Stomach (tissue), 9 donors: ENCODE results near the gene MCEMP1. TPM values are rescaled to one million over a fixed set of nuclear protein-coding genes. Genes with fewer than 3 reads are reported as not detected.

ENCODE experiments used
- DNase-seq, 2 donors: peaks; one replicate each; pipeline versions ENCODE4 v3.0.0 to v3.0.0-alpha.2; 2013 to 2019
- H3K27ac ChIP-seq, 5 donors: fragments of 200-600 bp in 4 of 5; sonication (generic) in 4 of 5; one replicate each; pipeline ENCODE4 v1.5.1; 2013 to 2019; ENCODE audit warnings: mild to moderate bottlenecking in 1 of 5, moderate library complexity in 1 of 5
- H3K27me3 ChIP-seq, 3 donors: fragments of 200-600 bp; sonication (generic); one replicate each; pipeline ENCODE4 v1.5.1; 2017 to 2019; ENCODE audit warnings: mixed run types in 1 of 3
- H3K36me3 ChIP-seq, 4 donors: fragments of 200-600 bp; sonication (generic); 1 replicate in 3 of 4; 2 replicates in 1 of 4; pipeline ENCODE4 v1.5.1; 2016 to 2019
- H3K4me1 ChIP-seq, 4 donors: fragments of 200-600 bp; sonication (generic); one replicate each; pipeline ENCODE4 v1.5.1; 2016 to 2019
- H3K4me3 ChIP-seq, 4 donors: fragments of 200-600 bp; sonication (generic) in 3 of 4; one replicate each; pipeline ENCODE4 v1.5.1; 2016 to 2019; ENCODE audit warnings: mild to moderate bottlenecking in 1 of 4
- H3K9me3 ChIP-seq, 4 donors: fragments of 200-600 bp; sonication (generic); one replicate each; pipeline ENCODE4 v1.5.1; 2016 to 2019
- CTCF ChIP-seq, 7 experiments: fragments of 450-650 bp in 4 of 7; fragments of 200-600 bp in 3 of 7; sonication (generic) in 3 of 7; IDR thresholded peaks; one replicate each; pipeline ENCODE4 v1.5.1; 2016 to 2019; ENCODE audit warnings: antibody characterized with exemption in 7 of 7, control low read depth in 2 of 7, mild to moderate bottlenecking in 1 of 7
- EP300 ChIP-seq: sonication (generic); formaldehyde crosslinking; IDR thresholded peaks from one replicate; pipeline ENCODE4 v1.6.1; 2017; ENCODE audit warnings: antibody characterized with exemption
- POLR2A ChIP-seq, 4 donors: fragments of 450-650 bp; IDR thresholded peaks; one replicate each; pipeline ENCODE4 v1.6.1; 2016; ENCODE audit warnings: antibody characterized with exemption in 4 of 4, control low read depth in 2 of 4, mild to moderate bottlenecking in 1 of 4, moderate library complexity in 1 of 4
- POLR2AphosphoS5 ChIP-seq, 3 donors: sonication (generic); formaldehyde crosslinking; IDR thresholded peaks; one replicate each; pipeline ENCODE4 v1.6.1; 2016; ENCODE audit warnings: antibody characterized with exemption in 3 of 3
- WGBS, 5 donors: extraction: QIAGEN DNeasy Blood & Tissue Kit in 3 of 5; methylation state at CpG; one replicate each; pipeline versions ENCODE4 v1.1.5 to v1.1.7; 2013 to 2018; 5-methylcytosine and 5-hydroxymethylcytosine counted together
- intact Hi-C: fragments of 100-400 bp; cut with DNase I; formaldehyde crosslinking; loops from one replicate; pipeline ENCODE4 v1.15.1; 2023; ENCODE audit warnings: low total_unique reads
- polyA plus RNA-seq, 3 donors: library from polyadenylated mRNA; stranded (reverse); fragments of 200-250 nt; gene quantifications; one replicate each; pipeline ENCODE4 v1.2.3, GENCODE V29; 2013
- total RNA-seq, 5 donors: library from RNA; depleted of rRNA; stranded (reverse); fragments of >200 nt; gene quantifications; one replicate each; pipeline versions ENCODE4 v1.1.0 to v1.2.3, GENCODE V29; 2014 to 2016
- donor health status: healthy with polysubstance abuse.
- donor health status: Bipolar disorder and iron deficiency.
- donor health status: healthy.

MCEMP1 gene
- total and polyA plus RNA-seq, 8 donors: 0.37 to 9.1 (median 0.94) TPM; not detected in 2

DNA sequence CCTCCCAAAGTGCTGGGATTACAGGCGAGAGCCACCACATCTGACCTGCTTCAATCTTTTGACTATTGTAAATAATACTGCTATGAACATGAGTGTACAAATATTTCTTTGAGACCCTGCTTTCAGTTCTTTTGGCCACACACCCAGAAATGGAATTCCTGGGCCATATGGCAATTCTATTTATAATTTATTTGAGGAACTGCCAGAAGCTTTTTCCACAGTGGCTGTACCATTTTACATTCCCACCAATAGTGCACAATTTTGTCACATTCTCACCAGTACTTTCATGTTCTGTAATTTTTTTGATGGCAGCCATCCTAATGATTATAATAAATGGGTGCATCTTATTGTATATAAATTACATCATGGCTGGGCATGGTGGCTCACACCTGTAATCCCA, 38.8 kb downstream of the MCEMP1 start:
- Histone ChIP-seq H3K4me1 (no peaks in the 10 kb centered on the region), H3K27ac (no peak overlapping the region), H3K36me3 (no peaks in the 10 kb centered on the region), H3K9me3 (peaks cover 0 to 16% (median 5%) of the 10 kb centered on the region in 4 donors), H3K4me3 (no peak overlapping the region), H3K27me3 (peaks cover 0 to 16% (median 0%) of the 10 kb centered on the region in 3 donors)
- TF ChIP-seq POLR2A (IDR thresholded peaks at IDR 0.05): no peak
- no peak for TF ChIP-seq CTCF (IDR thresholded peaks at IDR 0.05)
- TF ChIP-seq POLR2AphosphoS5 (IDR thresholded peaks at IDR 0.05): no peak
- TF ChIP-seq EP300: no peak
- WGBS, 5 donors: 62 to 84% (median 75%) methylated on average over 1 of the region's 1 CpG
- intact Hi-C loops: no loop called here
- no peak for DNase-seq

DNA sequence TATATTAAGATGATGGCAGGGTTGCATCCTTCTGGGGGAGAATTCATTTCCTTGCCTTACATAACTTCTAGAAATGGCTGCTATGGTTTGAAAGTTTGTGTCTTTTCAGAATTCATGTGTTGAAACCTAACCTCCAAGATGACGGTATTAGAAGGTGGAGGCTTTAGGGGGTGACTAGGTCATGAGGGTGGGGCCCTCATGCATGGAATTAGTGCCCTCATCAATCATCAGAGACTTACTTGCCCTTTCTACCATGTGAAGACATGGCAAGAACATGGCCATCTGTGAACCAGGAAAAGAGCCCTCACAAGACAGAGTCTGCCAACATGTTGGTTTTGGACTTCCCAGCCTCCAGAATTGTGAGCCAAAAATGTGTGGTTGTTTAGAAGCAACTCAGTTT, 39.9 kb downstream of the MCEMP1 start:
- 74 to 84% (median 79%) methylated on average over 1 of the region's 1 CpG for WGBS, 5 donors
- H3K27me3 ChIP-seq: peaks cover 0 to 19% (median 0%) of the 10 kb centered on the region in 3 donors
- H3K9me3 ChIP-seq: peaks cover 0 to 16% (median 5%) of the 10 kb centered on the region in 4 donors
- no peaks in the 10 kb centered on the region for H3K4me1 ChIP-seq
- no peak overlapping the region for H3K27ac ChIP-seq
- no peaks in the 10 kb centered on the region for H3K36me3 ChIP-seq
- TF ChIP-seq POLR2AphosphoS5 (IDR thresholded peaks at IDR 0.05) (no peak), EP300 (no peak), CTCF (IDR thresholded peaks at IDR 0.05) (no peak), POLR2A (IDR thresholded peaks at IDR 0.05) (no peak)
- no peak overlapping the region for H3K4me3 ChIP-seq
- DNase-seq: no peak
- intact Hi-C loops: no loop called here

GRCh38 chr19:7718668-7719067, 41.8 kb downstream of the MCEMP1 start:
- TF ChIP-seq POLR2A (IDR thresholded peaks at IDR 0.05): no peak
- TF ChIP-seq POLR2AphosphoS5 (IDR thresholded peaks at IDR 0.05): no peak
- no peak for TF ChIP-seq EP300
- TF ChIP-seq CTCF (IDR thresholded peaks at IDR 0.05): no peak
- peaks cover 0 to 16% (median 5%) of the 10 kb centered on the region in 4 donors for H3K9me3 ChIP-seq
- no peak overlapping the region for H3K27ac ChIP-seq
- no peaks in the 10 kb centered on the region for H3K36me3 ChIP-seq
- intact Hi-C loops: no loop called here
- peaks cover 0 to 37% (median 0%) of the 10 kb centered on the region in 3 donors for H3K27me3 ChIP-seq
- no peak overlapping the region for H3K4me3 ChIP-seq
- H3K4me1 ChIP-seq: no peaks in the 10 kb centered on the region
- WGBS, 5 donors: 47 to 72% (median 56%) methylated on average over 8 of the region's 8 CpGs
- no peak for DNase-seq

- Histone ChIP-seq H3K4me3 (no peak overlapping the region), H3K9me3 (peaks cover 0 to 16% (median 4%) of the 10 kb centered on the region in 4 donors), H3K27ac (no peak overlapping the region), H3K27me3 (peaks cover 0 to 51% (median 0%) of the 10 kb centered on the region in 3 donors), H3K36me3 (no peaks in the 10 kb centered on the region), H3K4me1 (no peaks in the 10 kb centered on the region)
- no peak for DNase-seq
- intact Hi-C loops: no loop called here
- TF ChIP-seq POLR2AphosphoS5 (IDR thresholded peaks at IDR 0.05): no peak
- TF ChIP-seq POLR2A (IDR thresholded peaks at IDR 0.05): no peak
- no peak for TF ChIP-seq CTCF (IDR thresholded peaks at IDR 0.05)
- TF ChIP-seq EP300: no peak
- WGBS, 5 donors: 54 to 75% (median 72%) methylated on average over 6 of the region's 6 CpGs
Measured at GRCh38 chr19:7720351-7720750, 43.5 kb downstream of the MCEMP1 start.
